Measurements from ENCODE around the gene NRIP2. TPM values are rescaled to one million over a fixed set of nuclear protein-coding genes. Genes with fewer than 3 reads are reported as not detected.

The NRIP2 gene
- total RNA-seq, 1 donor from 2014 or later = not detected

- Mint-ChIP-seq H3K4me1 (peaks cover 22% of the 10 kb centered on the region), H3K36me3 (peaks cover 3% of the 10 kb centered on the region), H3K9me3 (no peaks in the 10 kb centered on the region), H3K27ac (peak overlapping the region; percentile 11), H3K27me3 (ENCODE audit: low read depth) (peaks cover 8% of the 10 kb centered on the region), H3K4me3 (peak overlapping the region; percentile 69)
- no peak for TF ChIP-seq CTCF (IDR thresholded peaks at IDR 0.05; ENCODE audit: unreplicated experiment)
- DNase-seq (ENCODE audit: low spot score in 2 of 2, unreplicated experiment in 2 of 2) = no peak
Measured at GRCh38 chr12:2792671-2793500, 41.9 kb downstream of the NRIP2 start.

- H3K9me3 Mint-ChIP-seq = no peaks in the 10 kb centered on the region
- H3K4me3 Mint-ChIP-seq = no peak overlapping the region
- DNase-seq (ENCODE audit: low spot score in 2 of 2, unreplicated experiment in 2 of 2) = no peak
- H3K27ac Mint-ChIP-seq = no peak overlapping the region
- TF ChIP-seq CTCF (IDR thresholded peaks at IDR 0.05; ENCODE audit: unreplicated experiment) = no peak
- peaks cover 8% of the 10 kb centered on the region for H3K27me3 Mint-ChIP-seq (ENCODE audit: low read depth)
- H3K4me1 Mint-ChIP-seq = peaks cover 4% of the 10 kb centered on the region
- H3K36me3 Mint-ChIP-seq = no peaks in the 10 kb centered on the region
Measured at GRCh38 chr12:2791089-2791488, 43.7 kb downstream of the NRIP2 start.

DNA sequence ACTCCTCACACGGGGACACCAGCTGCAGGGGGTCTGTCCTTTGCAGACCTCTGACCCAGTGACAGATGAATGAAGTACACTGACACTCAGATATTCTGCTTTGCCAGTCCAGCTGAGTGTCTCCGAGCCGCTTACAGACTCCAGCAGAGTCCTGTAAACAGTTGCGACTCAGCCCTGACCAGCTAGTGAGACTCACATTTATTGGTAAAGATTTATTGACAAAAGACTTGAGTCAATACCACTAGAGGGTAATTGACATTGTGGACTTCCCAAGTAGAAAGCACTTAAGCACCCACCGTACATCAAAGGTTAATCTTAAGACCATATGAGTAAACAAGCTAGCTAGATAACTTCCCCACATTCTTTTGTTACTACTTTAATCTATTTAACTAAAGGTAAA is 49.8 kb downstream of the NRIP2 start:
- H3K4me1 Mint-ChIP-seq = peaks cover 4% of the 10 kb centered on the region
- no peaks in the 10 kb centered on the region for H3K36me3 Mint-ChIP-seq
- peaks cover 48% of the 10 kb centered on the region for H3K27me3 Mint-ChIP-seq (ENCODE audit: low read depth)
- DNase-seq (ENCODE audit: low spot score in 2 of 2, unreplicated experiment in 2 of 2) = no peak
- no peaks in the 10 kb centered on the region for H3K9me3 Mint-ChIP-seq
- H3K4me3 Mint-ChIP-seq = no peak overlapping the region
- no peak for TF ChIP-seq CTCF (IDR thresholded peaks at IDR 0.05; ENCODE audit: unreplicated experiment)
- H3K27ac Mint-ChIP-seq = no peak overlapping the region

DNA sequence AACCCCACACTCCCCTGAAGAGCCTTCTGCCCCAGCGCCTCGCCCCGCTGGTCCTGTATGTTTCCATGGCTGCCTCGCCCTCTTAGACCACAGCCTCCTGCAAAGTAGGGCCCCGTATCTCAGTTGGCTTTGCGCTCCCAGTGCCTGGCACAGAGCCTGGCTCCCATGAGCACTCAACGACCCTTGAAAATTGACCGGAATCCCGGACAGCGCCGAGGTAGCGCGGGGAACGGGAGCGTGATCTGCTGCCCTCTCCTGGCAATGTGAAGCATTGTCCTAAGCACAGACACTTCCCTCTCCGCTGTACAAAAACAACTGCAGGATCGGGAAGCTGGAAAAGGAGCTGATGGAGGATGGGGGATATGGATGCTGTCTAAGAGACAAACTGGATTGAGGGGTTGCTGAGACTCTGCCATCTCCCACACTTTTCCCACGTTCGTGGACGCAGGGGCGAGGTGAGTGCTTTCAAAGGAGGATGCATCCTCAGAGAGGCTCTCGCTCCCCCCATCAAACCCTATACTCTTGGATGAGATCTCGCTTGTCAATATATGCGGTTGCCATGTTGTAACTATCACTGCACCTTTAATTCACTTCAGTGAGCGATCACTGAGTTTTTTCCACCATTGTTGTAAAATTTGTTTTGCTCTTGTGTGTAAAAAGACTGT is 50.8 kb downstream of the NRIP2 start:
- H3K4me3 Mint-ChIP-seq = no peak overlapping the region
- H3K27me3 Mint-ChIP-seq (ENCODE audit: low read depth) = peaks cover 53% of the 10 kb centered on the region
- peak in 1 of 2 experiments; percentile 72 for DNase-seq (ENCODE audit: low spot score in 2 of 2, unreplicated experiment in 2 of 2)

DNA sequence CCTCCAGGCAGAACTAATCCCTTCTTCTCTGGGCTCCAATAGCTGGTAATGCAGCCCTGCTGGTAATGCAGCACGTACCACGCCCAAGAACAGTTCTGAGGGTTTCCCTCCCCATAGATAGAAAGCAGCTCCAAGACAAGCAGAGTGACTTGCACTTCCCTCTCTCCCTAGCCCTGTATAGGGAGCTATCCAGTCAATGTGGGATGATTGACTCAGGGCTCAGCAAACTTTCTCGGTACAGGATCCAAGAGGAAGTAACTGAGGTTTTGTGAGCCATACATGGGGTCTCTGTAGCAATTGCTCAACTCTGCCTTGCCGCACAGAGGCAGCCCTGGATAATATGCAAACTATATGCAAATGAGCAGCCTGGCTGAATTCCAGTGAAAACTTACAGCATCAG is 55.6 kb downstream of the NRIP2 start:
- no peak for DNase-seq (ENCODE audit: low spot score in 2 of 2, unreplicated experiment in 2 of 2)
- Mint-ChIP-seq H3K36me3 (no peaks in the 10 kb centered on the region), H3K4me3 (no peak overlapping the region), H3K9me3 (no peaks in the 10 kb centered on the region), H3K4me1 (peaks cover 4% of the 10 kb centered on the region), H3K27ac (no peak overlapping the region), H3K27me3 (ENCODE audit: low read depth) (peaks cover 65% of the 10 kb centered on the region)
- no peak for TF ChIP-seq CTCF (IDR thresholded peaks at IDR 0.05; ENCODE audit: unreplicated experiment)

More for the DNA sequence above, 50.8 kb downstream of the NRIP2 start:
- H3K4me1 Mint-ChIP-seq = peaks cover 4% of the 10 kb centered on the region
- H3K27ac Mint-ChIP-seq = no peak overlapping the region
- H3K36me3 Mint-ChIP-seq = no peaks in the 10 kb centered on the region
- H3K9me3 Mint-ChIP-seq = no peaks in the 10 kb centered on the region
- peak; percentile 77 for TF ChIP-seq CTCF (IDR thresholded peaks at IDR 0.05; ENCODE audit: unreplicated experiment)

Data from mesothelial cell of epicardium (in vitro differentiated cells).